Neural progenitor cell (in vitro differentiated cells): ENCODE measurements around the gene THUMPD3. TPM values are rescaled to one million over a fixed set of nuclear protein-coding genes. Genes with fewer than 3 reads are reported as not detected.

Source experiments
- DNase-seq: peaks from one replicate; pipeline ENCODE4 v3.0.0-alpha.2; 2016; ENCODE audit warnings: low spot score
- H2AFZ ChIP-seq: fragments of 200-600 bp; sonication (generic); replicated peaks from 2 replicates; pipeline ENCODE4 v1.6.1; 2016; ENCODE audit warnings: antibody characterized with exemption
- H3F3A ChIP-seq: fragments of 200-600 bp; sonication (generic); 2 replicates; pipeline ENCODE4 v1.6.1; 2016; ENCODE audit warnings: antibody characterized with exemption, low read depth
- H3K27ac ChIP-seq: fragments of 200-600 bp; sonication (generic); 2 replicates; pipeline ENCODE4 v1.5.1; 2016; ENCODE audit warnings: mild to moderate bottlenecking
- H3K27me3 ChIP-seq: fragments of 200-600 bp; sonication (generic); 2 replicates; pipeline ENCODE4 v1.6.1; 2016; ENCODE audit warnings: mild to moderate bottlenecking, moderate library complexity
- H3K36me3 ChIP-seq: fragments of 200-600 bp; sonication (generic); 2 replicates; pipeline ENCODE4 v1.5.1; 2016
- H3K4me1 ChIP-seq: fragments of 200-600 bp; sonication (generic); 2 replicates; pipeline ENCODE4 v1.6.1; 2016; ENCODE audit warnings: mixed run types
- H3K4me2 ChIP-seq: fragments of 200-600 bp; sonication (generic); 2 replicates; pipeline ENCODE4 v1.6.1; 2016
- H3K4me3 ChIP-seq: fragments of 200-600 bp; sonication (generic); 2 replicates; pipeline ENCODE4 v1.5.1; 2016
- H3K79me2 ChIP-seq: fragments of 200-600 bp; sonication (generic); 2 replicates; pipeline ENCODE4 v1.6.1; 2016; ENCODE audit warnings: low read depth
- H3K9ac ChIP-seq: fragments of 200-600 bp; sonication (generic); 2 replicates; pipeline ENCODE4 v1.6.1; 2016
- H3K9me3 ChIP-seq: fragments of 200-600 bp; sonication (generic); 2 replicates; pipeline ENCODE4 v1.5.1; 2016; ENCODE audit warnings: low read depth
- H4K20me1 ChIP-seq: fragments of 200-600 bp; sonication (generic); 2 replicates; pipeline ENCODE4 v1.6.1; 2016; ENCODE audit warnings: low read depth
- H3K27ac Mint-ChIP-seq: 3 replicates; pipeline ENCODE4 v1.8.0; 2021; ENCODE audit warnings: mixed read lengths
- H3K27me3 Mint-ChIP-seq: 2 replicates; pipeline ENCODE4 v1.8.0; 2022; ENCODE audit warnings: low read depth, mild to moderate bottlenecking, inconsistent platforms, moderate library complexity, mixed read lengths; ENCODE audit not compliant: insufficient read depth
- H3K36me3 Mint-ChIP-seq: 3 replicates; pipeline ENCODE4 v1.8.0; 2021; ENCODE audit warnings: mixed read lengths
- H3K4me1 Mint-ChIP-seq: 3 replicates; pipeline ENCODE4 v1.8.0; 2021; ENCODE audit warnings: mixed read lengths
- H3K4me3 Mint-ChIP-seq: 3 replicates; pipeline ENCODE4 v1.8.0; 2021; ENCODE audit warnings: mild to moderate bottlenecking, moderate library complexity, mixed read lengths
- H3K9me3 Mint-ChIP-seq: 3 replicates; pipeline ENCODE4 v1.8.0; 2020; ENCODE audit warnings: mixed read lengths
- CTCF ChIP-seq: fragments of 200-600 bp; sonication (generic); IDR thresholded peaks from 2 replicates; pipeline ENCODE4 v1.5.1; 2017; ENCODE audit warnings: antibody characterized with exemption, mild to moderate bottlenecking
- EZH2 ChIP-seq: fragments of 200-600 bp; sonication (generic); IDR thresholded peaks from 2 replicates; pipeline ENCODE4 v1.6.1; 2017; ENCODE audit warnings: antibody characterized with exemption, mild to moderate bottlenecking, moderate library complexity
- EZH2phosphoT487 ChIP-seq: fragments of 200-600 bp; sonication (generic); IDR thresholded peaks from 2 replicates; pipeline ENCODE4 v1.6.1; 2017; ENCODE audit warnings: antibody characterized with exemption
- total RNA-seq: library from RNA; depleted of rRNA; stranded (reverse); fragments of >200 nt; gene quantifications from 2 replicates; pipeline ENCODE4 v1.2.3, GENCODE V29; 2015; ENCODE audit warnings: low replicate concordance

The THUMPD3 gene
- total RNA-seq, 1 donor from 2014 or later = 23.9 TPM

- Mint-ChIP-seq H3K27me3 (peaks cover 7% of the 10 kb centered on the region), H3K4me3 (peak overlapping the region; percentile 91), H3K4me1 (peaks cover 40% of the 10 kb centered on the region), H3K9me3 (no peaks in the 10 kb centered on the region), H3K27ac (peak overlapping the region; percentile 95), H3K36me3 (peaks cover 9% of the 10 kb centered on the region)
- Histone ChIP-seq H3K36me3 (peaks cover 19% of the 10 kb centered on the region), H3K9me3 (no peaks in the 10 kb centered on the region), H3K4me1 (peaks cover 30% of the 10 kb centered on the region), H3K4me3 (peak overlapping the region; percentile 77), H2AFZ (peak overlapping the region; percentile 21), H3K79me2 (peaks cover 89% of the 10 kb centered on the region), H3K9ac (peak overlapping the region; percentile 88), H3K4me2 (peak overlapping the region; percentile 79), H3K27me3 (no peaks in the 10 kb centered on the region), H4K20me1 (peaks cover 84% of the 10 kb centered on the region), H3F3A (peaks cover 71% of the 10 kb centered on the region), H3K27ac (peak overlapping the region; percentile 100)
- peak; percentile 93 for DNase-seq
- no peak for TF ChIP-seq EZH2
- no peak for TF ChIP-seq CTCF
- no peak for TF ChIP-seq EZH2phosphoT487
Observed at GRCh38 chr3:9396301-9396631, 33.4 kb downstream of the THUMPD3 start.

GRCh38 chr3:9396632-9397331, 33.9 kb downstream of the THUMPD3 start:
- peak overlapping the region; percentile 95 for H3K4me3 Mint-ChIP-seq
- H3K27me3 Mint-ChIP-seq = peaks cover 7% of the 10 kb centered on the region
- H3K4me1 Mint-ChIP-seq = peaks cover 43% of the 10 kb centered on the region
- H3K4me1 ChIP-seq = peaks cover 35% of the 10 kb centered on the region
- peaks cover 16% of the 10 kb centered on the region for H3K36me3 ChIP-seq
- H3K36me3 Mint-ChIP-seq = peaks cover 5% of the 10 kb centered on the region
- H3K4me2 ChIP-seq = peak overlapping the region; percentile 79
- H4K20me1 ChIP-seq = peaks cover 84% of the 10 kb centered on the region
- H3K4me3 ChIP-seq = peak overlapping the region; percentile 77
- H3K9me3 ChIP-seq = no peaks in the 10 kb centered on the region
- peaks cover 71% of the 10 kb centered on the region for H3F3A ChIP-seq
- H3K9ac ChIP-seq = peak overlapping the region; percentile 96
- peak overlapping the region; percentile 100 for H3K27ac ChIP-seq
- no peaks in the 10 kb centered on the region for H3K9me3 Mint-ChIP-seq
- peaks cover 89% of the 10 kb centered on the region for H3K79me2 ChIP-seq
- no peaks in the 10 kb centered on the region for H3K27me3 ChIP-seq
- peak; percentile 99 for DNase-seq
- no peak for TF ChIP-seq EZH2
- TF ChIP-seq CTCF = no peak
- TF ChIP-seq EZH2phosphoT487 = no peak
- peak overlapping the region; percentile 21 for H2AFZ ChIP-seq
- H3K27ac Mint-ChIP-seq = peak overlapping the region; percentile 99

GRCh38 chr3:9397332-9397905, 34.6 kb downstream of the THUMPD3 start, which contains the start of gene SETD5:
Gene SETD5 (plus strand): TSS chr3:9397615. CDS start chr3:9428939, 31,324 bp downstream.
- no peaks in the 10 kb centered on the region for H3K9me3 Mint-ChIP-seq
- H3K4me1 Mint-ChIP-seq = peaks cover 49% of the 10 kb centered on the region

More at GRCh38 chr3:9397332-9397905, 34.6 kb downstream of the THUMPD3 start, which contains the start of gene SETD5:
- peak within 1 kb of the TSS; percentile 99 for H3K27ac Mint-ChIP-seq
- Histone ChIP-seq H3K9me3 (no peaks in the 10 kb centered on the region), H3K27ac (peak within 1 kb of the TSS; percentile 100), H3K4me1 (peaks cover 41% of the 10 kb centered on the region), H3K4me2 (peak within 1 kb of the TSS; percentile 99), H3K79me2 (peaks cover 89% of the 10 kb centered on the region), H3K9ac (peak within 1 kb of the TSS; percentile 98), H3K27me3 (no peaks in the 10 kb centered on the region), H3K36me3 (peaks cover 10% of the 10 kb centered on the region), H3K4me3 (peak within 1 kb of the TSS; percentile 94), H4K20me1 (peaks cover 84% of the 10 kb centered on the region), H2AFZ (peak within 1 kb of the TSS; percentile 21), H3F3A (peaks cover 71% of the 10 kb centered on the region)
- H3K36me3 Mint-ChIP-seq = peaks cover 3% of the 10 kb centered on the region
- peak within 1 kb of the TSS; percentile 99 for H3K4me3 Mint-ChIP-seq
- peaks cover 7% of the 10 kb centered on the region for H3K27me3 Mint-ChIP-seq
- TF ChIP-seq CTCF (no peak), EZH2 (no peak), EZH2phosphoT487 (no peak)
- DNase-seq = peak; percentile 99
